K562 (cell line): ENCODE data around the gene DIPK1A. TPM values are rescaled to one million over a fixed set of nuclear protein-coding genes. Genes with fewer than 3 reads are reported as not detected.

Source experiments
- BHLHE40 ChIP-seq: IDR thresholded peaks from 2 replicates; pipeline ENCODE4 v1.6.1; 2011; ENCODE audit warnings: low read length, improper control_type of control experiment
- CHD1 ChIP-seq: fragments of 200-600 bp; sonication (generic); IDR thresholded peaks from one replicate; pipeline ENCODE4 v1.6.1; 2012; ENCODE audit warnings: mild to moderate bottlenecking, moderate library complexity, low read length, inconsistent platforms
- CREM ChIP-seq: IDR thresholded peaks from 2 replicates; pipeline ENCODE4 v1.6.1; 2014; ENCODE audit warnings: antibody characterized with exemption, low read depth
- ELF4 ChIP-seq: fragments of 450-650 bp; formaldehyde crosslinking; IDR thresholded peaks from 2 replicates; pipeline ENCODE4 v1.4.0; 2022; ENCODE audit warnings: missing genetic modification characterization
- GMEB1 ChIP-seq: fragments of 250-450 bp; sonication (Bioruptor Pico); IDR thresholded peaks from 2 replicates; pipeline ENCODE4 v1.4.0; 2020; ENCODE audit warnings: mild to moderate bottlenecking
- IRF1 ChIP-seq: sonication (generic); formaldehyde crosslinking; IDR thresholded peaks from 2 replicates; pipeline ENCODE4 v1.8.0; 2022; ENCODE audit warnings: missing genetic modification reagents, mild to moderate bottlenecking, borderline replicate concordance
- MCM7 ChIP-seq, 2 experiments: fragments of 450-650 bp; IDR thresholded peaks; 2 replicates each; pipeline ENCODE4 v1.6.1; 2016 to 2018
- MEIS2 ChIP-seq: fragments of 450-650 bp; IDR thresholded peaks from 2 replicates; pipeline ENCODE4 v1.6.1; 2014; ENCODE audit warnings: mild to moderate bottlenecking; ENCODE audit not compliant: partially characterized antibody
- NELFE ChIP-seq: IDR thresholded peaks from 2 replicates; pipeline ENCODE4 v1.6.1; 2011; ENCODE audit warnings: mild to moderate bottlenecking; ENCODE audit not compliant: insufficient read depth, insufficient read length
- NR2C2 ChIP-seq, 2 experiments: fragments of 200-800 bp in 1 of 2; sonication (Bioruptor generic) in 1 of 2; sonication (generic) in 1 of 2; formaldehyde crosslinking in 1 of 2; IDR thresholded peaks; 2 replicates each; pipeline versions ENCODE4 v1.6.1 to v1.8.0; 2016 to 2022; ENCODE audit warnings: mild to moderate bottlenecking in 1 of 2, missing compliant biosample characterization in 1 of 2, missing genetic modification characterization in 1 of 2, missing genetic modification reagents in 1 of 2
- PBX2 ChIP-seq, 2 experiments: IDR thresholded peaks in 1 of 2; conservative IDR thresholded peaks in 1 of 2; 2 replicates each; pipeline ENCODE4 v1.6.1; 2016; ENCODE audit warnings: low read depth in 2 of 2, mild to moderate bottlenecking in 1 of 2, missing compliant biosample characterization in 1 of 2, missing genetic modification characterization in 1 of 2, moderate library complexity in 1 of 2
- PHF21A ChIP-seq: fragments of 450-650 bp; IDR thresholded peaks from 2 replicates; pipeline ENCODE4 v1.6.1; 2017; ENCODE audit warnings: low read depth, borderline replicate concordance
- TSC22D4 ChIP-seq: fragments of 450-650 bp; IDR thresholded peaks from 2 replicates; pipeline ENCODE4 v1.6.1; 2016; ENCODE audit warnings: missing genetic modification characterization, missing biosample characterization, control low read depth
- ZBTB34 ChIP-seq: fragments of 250-450 bp; sonication (Bioruptor Pico); IDR thresholded peaks from 2 replicates; pipeline ENCODE4 v1.8.0; 2021; ENCODE audit warnings: mild to moderate bottlenecking, moderate library complexity
- ZNF583 ChIP-seq: fragments of 250-450 bp; sonication (Bioruptor Pico); IDR thresholded peaks from 2 replicates; pipeline ENCODE4 v1.4.0; 2020
- ZNF699 ChIP-seq: fragments of 250-450 bp; sonication (Bioruptor Pico); IDR thresholded peaks from 2 replicates; pipeline ENCODE4 v1.8.0; 2021; ENCODE audit warnings: mild to moderate bottlenecking, moderate library complexity; ENCODE audit not compliant: insufficient replicate concordance
- polyA plus RNA-seq, 8 experiments: library from polyadenylated mRNA; depleted of rRNA in 4 of 8; stranded (reverse) in 5 of 8; unstranded in 3 of 8; fragments of >200 nt; fragmentation: Nextera tagmentation in 2 of 8; fragmentation: Illumina TruSeq in 1 of 8; extraction: Ambion mirVana in 2 of 8; extraction: Trizol in 1 of 8; gene quantifications; 2 replicates each; pipeline versions ENCODE4 v1.2.1 to v1.2.3, GENCODE V29; 2011 to 2014; ENCODE audit warnings: inconsistent platforms in 1 of 8, missing spikeins in 1 of 8
- total RNA-seq, 7 experiments: library from RNA; depleted of rRNA in 6 of 7; stranded (reverse); fragments of >200 nt in 6 of 7; fragmentation: Illumina TruSeq in 2 of 7; extraction: Trizol in 2 of 7; gene quantifications; 2 replicates each; pipeline versions ENCODE4 v1.2.1 to v1.2.3, GENCODE V29; 2011 to 2021; ENCODE audit warnings: low replicate concordance in 1 of 7
- TF ChIP-seq, protein P1 (sequence below), 3 experiments: fragments of 200-800 bp in 1 of 3; sonication (Bioruptor generic) in 1 of 3; sonication (generic) in 1 of 3; formaldehyde crosslinking in 1 of 3; IDR thresholded peaks; 2 replicates each; pipeline versions ENCODE4 v1.6.1 to v1.8.0; 2016 to 2022; ENCODE audit warnings: mild to moderate bottlenecking in 2 of 3, missing compliant biosample characterization in 2 of 3, missing genetic modification characterization in 2 of 3, missing genetic modification reagents in 1 of 3
- TF ChIP-seq, protein P2 (sequence below): fragments of 250-450 bp; sonication (Bioruptor Pico); IDR thresholded peaks from 2 replicates; pipeline ENCODE4 v1.5.0; 2020; ENCODE audit warnings: mild to moderate bottlenecking, borderline replicate concordance

The DIPK1A gene
- total and polyA plus RNA-seq, 9 of the 15 experiments (the other 6 are each of a cell fraction or from before 2014, with no cell fraction given): 0.54 to 2.5 (median 1.3) TPM

DNA sequence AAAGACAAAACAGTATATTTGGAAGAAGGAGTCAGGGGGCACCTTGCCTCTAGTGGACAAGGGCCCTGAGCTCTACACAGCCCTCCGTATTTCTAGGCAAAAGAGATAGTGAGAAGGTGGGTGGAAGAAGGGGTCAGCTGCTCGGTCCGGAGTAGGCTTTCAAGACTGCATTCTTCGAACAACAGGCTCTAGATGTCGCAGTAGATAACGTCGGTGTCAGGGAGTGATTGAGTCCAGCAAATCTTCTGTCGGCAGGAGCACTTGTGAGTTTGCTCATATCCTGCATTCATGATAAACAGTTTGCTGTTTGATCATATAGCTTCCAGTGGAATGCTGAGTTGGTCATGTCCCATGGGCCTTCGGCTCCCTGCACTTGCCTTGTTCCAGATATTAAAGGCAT is 36.8 kb downstream of the DIPK1A start (continued):
- TF ChIP-seq, protein P1, sequence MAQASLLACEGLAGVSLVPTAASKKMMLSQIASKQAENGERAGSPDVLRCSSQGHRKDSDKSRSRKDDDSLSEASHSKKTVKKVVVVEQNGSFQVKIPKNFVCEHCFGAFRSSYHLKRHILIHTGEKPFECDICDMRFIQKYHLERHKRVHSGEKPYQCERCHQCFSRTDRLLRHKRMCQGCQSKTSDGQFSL (CRISPR knock-in tag; IDR thresholded peaks at IDR 0.05): no peak
- TF ChIP-seq, protein P1 (tag; IDR thresholded peaks at IDR 0.05): no peak
- TF ChIP-seq TSC22D4 (tag) (no peak), NR2C2 (CRISPR knock-in tag; IDR thresholded peaks at IDR 0.05) (no peak), NR2C2 (tag; IDR thresholded peaks at IDR 0.05) (peak; percentile 29; the same call in 1 of the 2 replicates), MCM7 (IDR thresholded peaks at IDR 0.05) (no peak), PBX2 (CRISPR knock-in tag; IDR thresholded peaks at IDR 0.05; ENCODE audit: low read depth) (no peak), PBX2 (tag; conservative IDR thresholded peaks at IDR 0.05; ENCODE audit: low read depth) (peak; percentile 71), ZNF583 (CRISPR knock-in tag) (no peak), NELFE (no peak), ELF4 (no peak), IRF1 (CRISPR knock-in tag) (no peak), BHLHE40 (no peak), CHD1 (no peak), CREM (no peak), ZBTB34 (CRISPR knock-in tag) (no peak), GMEB1 (no peak), MEIS2 (peak; percentile 87), PHF21A (no peak), ZNF699 (CRISPR knock-in tag) (no peak)
- TF ChIP-seq, protein P2, sequence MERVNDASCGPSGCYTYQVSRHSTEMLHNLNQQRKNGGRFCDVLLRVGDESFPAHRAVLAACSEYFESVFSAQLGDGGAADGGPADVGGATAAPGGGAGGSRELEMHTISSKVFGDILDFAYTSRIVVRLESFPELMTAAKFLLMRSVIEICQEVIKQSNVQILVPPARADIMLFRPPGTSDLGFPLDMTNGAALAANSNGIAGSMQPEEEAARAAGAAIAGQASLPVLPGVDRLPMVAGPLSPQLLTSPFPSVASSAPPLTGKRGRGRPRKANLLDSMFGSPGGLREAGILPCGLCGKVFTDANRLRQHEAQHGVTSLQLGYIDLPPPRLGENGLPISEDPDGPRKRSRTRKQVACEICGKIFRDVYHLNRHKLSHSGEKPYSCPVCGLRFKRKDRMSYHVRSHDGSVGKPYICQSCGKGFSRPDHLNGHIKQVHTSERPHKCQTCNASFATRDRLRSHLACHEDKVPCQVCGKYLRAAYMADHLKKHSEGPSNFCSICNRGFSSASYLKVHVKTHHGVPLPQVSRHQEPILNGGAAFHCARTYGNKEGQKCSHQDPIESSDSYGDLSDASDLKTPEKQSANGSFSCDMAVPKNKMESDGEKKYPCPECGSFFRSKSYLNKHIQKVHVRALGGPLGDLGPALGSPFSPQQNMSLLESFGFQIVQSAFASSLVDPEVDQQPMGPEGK (CRISPR knock-in tag): no peak
